H1 (cell line): ENCODE results near the gene NAA20.

Source experiments
- BCL11A ChIP-seq, 2 experiments: IDR thresholded peaks; one replicate each; pipeline ENCODE4 v1.6.1; 2011; ENCODE audit warnings: low read depth in 2 of 2, low read length in 2 of 2, mild to moderate bottlenecking in 2 of 2
- CEBPB ChIP-seq: IDR thresholded peaks from 2 replicates; pipeline ENCODE4 v1.6.1; 2012; ENCODE audit warnings: low read depth, low read length
- CHD2 ChIP-seq: IDR thresholded peaks from 2 replicates; pipeline ENCODE4 v1.6.1; 2012; ENCODE audit warnings: low read length, improper control_type of control experiment
- EGR1 ChIP-seq: IDR thresholded peaks from 2 replicates; pipeline ENCODE4 v1.6.1; 2011; ENCODE audit warnings: low read depth, low read length, borderline replicate concordance
- GABPA ChIP-seq: IDR thresholded peaks from 2 replicates; pipeline ENCODE4 v1.6.1; 2011; ENCODE audit warnings: mild to moderate bottlenecking, low read length, moderate library complexity, borderline replicate concordance; ENCODE audit not compliant: insufficient read depth
- POLR2A ChIP-seq, 2 experiments: IDR thresholded peaks; 1 replicate in 1 of 2; 2 replicates in 1 of 2; pipeline ENCODE4 v1.6.1; 2011; ENCODE audit warnings: low read depth in 2 of 2, low read length in 2 of 2, mild to moderate bottlenecking in 2 of 2; ENCODE audit errors: control extremely low read depth in 1 of 2
- SIN3A ChIP-seq, 2 experiments: IDR thresholded peaks in 1 of 2; conservative IDR thresholded peaks in 1 of 2; 2 replicates each; pipeline ENCODE4 v1.6.1; 2011 to 2012; ENCODE audit warnings: low read length in 2 of 2, improper control_type of control experiment in 1 of 2, low read depth in 1 of 2, mild to moderate bottlenecking in 1 of 2
- SUZ12 ChIP-seq: fragments of 200-600 bp; sonication (generic); IDR thresholded peaks from 2 replicates; pipeline ENCODE4 v1.6.1; 2012; ENCODE audit warnings: mild to moderate bottlenecking, inconsistent platforms, low read length, moderate library complexity, mixed read lengths
- TAF1 ChIP-seq: IDR thresholded peaks from 2 replicates; pipeline ENCODE4 v1.6.1; 2011; ENCODE audit warnings: mild to moderate bottlenecking, low read depth, low read length
- TF ChIP-seq, protein P1 (sequence below), 3 experiments: IDR thresholded peaks; 1 replicate in 2 of 3; 2 replicates in 1 of 3; pipeline versions ENCODE4 v1.5.1 to v1.6.1; 2011; ENCODE audit warnings: low read length in 3 of 3, mild to moderate bottlenecking in 3 of 3, inconsistent platforms in 2 of 3, low read depth in 1 of 3, moderate library complexity in 1 of 3; ENCODE audit not compliant: insufficient read depth in 1 of 3; ENCODE audit errors: control extremely low read depth in 1 of 3
- TF ChIP-seq, protein P2 (sequence below): IDR thresholded peaks from 2 replicates; pipeline ENCODE4 v1.6.1; 2011; ENCODE audit warnings: low read depth, mild to moderate bottlenecking, low read length; ENCODE audit not compliant: insufficient read depth

DNA sequence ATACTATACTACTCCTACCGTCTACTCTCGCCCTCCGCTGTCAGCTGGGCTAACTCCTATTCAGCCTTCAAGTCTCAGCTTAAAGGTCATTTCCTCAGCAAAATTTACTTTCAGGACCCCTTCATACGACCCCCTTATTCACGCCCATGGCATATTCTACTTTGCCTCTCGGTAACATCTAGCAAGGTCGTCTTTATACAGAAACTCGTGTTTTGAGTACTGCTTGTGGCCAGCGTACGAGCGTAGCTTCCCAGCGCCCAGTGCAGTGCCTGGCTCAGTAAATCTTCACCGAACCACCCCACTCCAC, 34.6 kb downstream of the NAA20 start:
- TF ChIP-seq, protein P1, sequence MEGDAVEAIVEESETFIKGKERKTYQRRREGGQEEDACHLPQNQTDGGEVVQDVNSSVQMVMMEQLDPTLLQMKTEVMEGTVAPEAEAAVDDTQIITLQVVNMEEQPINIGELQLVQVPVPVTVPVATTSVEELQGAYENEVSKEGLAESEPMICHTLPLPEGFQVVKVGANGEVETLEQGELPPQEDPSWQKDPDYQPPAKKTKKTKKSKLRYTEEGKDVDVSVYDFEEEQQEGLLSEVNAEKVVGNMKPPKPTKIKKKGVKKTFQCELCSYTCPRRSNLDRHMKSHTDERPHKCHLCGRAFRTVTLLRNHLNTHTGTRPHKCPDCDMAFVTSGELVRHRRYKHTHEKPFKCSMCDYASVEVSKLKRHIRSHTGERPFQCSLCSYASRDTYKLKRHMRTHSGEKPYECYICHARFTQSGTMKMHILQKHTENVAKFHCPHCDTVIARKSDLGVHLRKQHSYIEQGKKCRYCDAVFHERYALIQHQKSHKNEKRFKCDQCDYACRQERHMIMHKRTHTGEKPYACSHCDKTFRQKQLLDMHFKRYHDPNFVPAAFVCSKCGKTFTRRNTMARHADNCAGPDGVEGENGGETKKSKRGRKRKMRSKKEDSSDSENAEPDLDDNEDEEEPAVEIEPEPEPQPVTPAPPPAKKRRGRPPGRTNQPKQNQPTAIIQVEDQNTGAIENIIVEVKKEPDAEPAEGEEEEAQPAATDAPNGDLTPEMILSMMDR (IDR thresholded peaks at IDR 0.05; ENCODE audit: control extremely low read depth in 1 of 3, insufficient read depth in 1 of 3, low read depth in 1 of 3, low read length in 3 of 3) = no peak
- no peak for TF ChIP-seq BCL11A (IDR thresholded peaks at IDR 0.05; ENCODE audit: low read depth in 2 of 2, low read length in 2 of 2)
- no peak for TF ChIP-seq POLR2A (IDR thresholded peaks at IDR 0.05; ENCODE audit: control extremely low read depth in 1 of 2, low read depth in 2 of 2, low read length in 2 of 2)
- no peak for TF ChIP-seq SIN3A (conservative IDR thresholded peaks at IDR 0.05 in 1 of 2, IDR thresholded peaks at IDR 0.05 in 1 of 2; ENCODE audit: low read depth in 1 of 2, low read length in 2 of 2)
- no peak for TF ChIP-seq EGR1
- TF ChIP-seq, protein P2, sequence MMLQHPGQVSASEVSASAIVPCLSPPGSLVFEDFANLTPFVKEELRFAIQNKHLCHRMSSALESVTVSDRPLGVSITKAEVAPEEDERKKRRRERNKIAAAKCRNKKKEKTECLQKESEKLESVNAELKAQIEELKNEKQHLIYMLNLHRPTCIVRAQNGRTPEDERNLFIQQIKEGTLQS = no peak
- no peak for TF ChIP-seq SUZ12
- no peak for TF ChIP-seq CHD2
- TF ChIP-seq CEBPB = no peak
- TF ChIP-seq TAF1 = no peak
- TF ChIP-seq GABPA = no peak
